ENCODE measurements around the gene OR5K2.

DNA sequence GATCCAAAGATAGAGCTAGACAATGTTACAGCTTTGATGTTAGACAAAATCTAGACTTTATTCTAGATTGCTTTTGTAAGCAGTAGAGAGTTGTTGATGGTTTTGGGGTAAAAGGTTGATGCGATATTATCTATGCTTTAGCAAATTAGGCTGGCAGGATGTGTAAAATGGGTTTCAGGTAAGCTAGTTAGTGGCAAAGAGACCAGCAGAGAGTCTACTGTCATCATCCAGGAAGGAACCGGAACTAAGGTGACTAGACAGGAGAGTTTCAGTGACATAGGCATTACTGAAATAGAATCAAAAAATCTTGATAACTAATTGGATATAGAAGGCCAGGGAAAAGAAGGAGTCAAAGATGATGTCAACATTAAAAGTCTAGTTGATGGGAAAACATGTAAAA lies 11.1 kb downstream of the OR5K2 start:
- TF ChIP-seq, protein P1, sequence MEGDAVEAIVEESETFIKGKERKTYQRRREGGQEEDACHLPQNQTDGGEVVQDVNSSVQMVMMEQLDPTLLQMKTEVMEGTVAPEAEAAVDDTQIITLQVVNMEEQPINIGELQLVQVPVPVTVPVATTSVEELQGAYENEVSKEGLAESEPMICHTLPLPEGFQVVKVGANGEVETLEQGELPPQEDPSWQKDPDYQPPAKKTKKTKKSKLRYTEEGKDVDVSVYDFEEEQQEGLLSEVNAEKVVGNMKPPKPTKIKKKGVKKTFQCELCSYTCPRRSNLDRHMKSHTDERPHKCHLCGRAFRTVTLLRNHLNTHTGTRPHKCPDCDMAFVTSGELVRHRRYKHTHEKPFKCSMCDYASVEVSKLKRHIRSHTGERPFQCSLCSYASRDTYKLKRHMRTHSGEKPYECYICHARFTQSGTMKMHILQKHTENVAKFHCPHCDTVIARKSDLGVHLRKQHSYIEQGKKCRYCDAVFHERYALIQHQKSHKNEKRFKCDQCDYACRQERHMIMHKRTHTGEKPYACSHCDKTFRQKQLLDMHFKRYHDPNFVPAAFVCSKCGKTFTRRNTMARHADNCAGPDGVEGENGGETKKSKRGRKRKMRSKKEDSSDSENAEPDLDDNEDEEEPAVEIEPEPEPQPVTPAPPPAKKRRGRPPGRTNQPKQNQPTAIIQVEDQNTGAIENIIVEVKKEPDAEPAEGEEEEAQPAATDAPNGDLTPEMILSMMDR (IDR thresholded peaks at IDR 0.05) = no peak
- TF ChIP-seq SIN3A (IDR thresholded peaks at IDR 0.05; ENCODE audit: borderline replicate concordance, insufficient read depth, low read depth, low read length) = no peak
- no peak for TF ChIP-seq POLR2AphosphoS5 (IDR thresholded peaks at IDR 0.05; ENCODE audit: low read depth, low read length)
